HEK293T (cell line): ENCODE data around the gene ADORA1.

Experiments
- CTCF ChIA-PET: fragments of 350-600 bp; formaldehyde crosslinking; extraction: SDS; loops from one replicate; lab custom pipeline; 2021; ENCODE audit warnings: antibody characterized with exemption, inconsistent platforms; lab: Yijun Ruan, JAX
- POLR2A ChIA-PET: fragments of 350-600 bp; formaldehyde crosslinking; extraction: SDS; loops from one replicate; lab custom pipeline; 2020; ENCODE audit warnings: antibody characterized with exemption, inconsistent platforms; lab: Yijun Ruan, JAX
- DNase-seq: peaks from one replicate; pipeline ENCODE4 v3.0.0; 2012; ENCODE audit warnings: mixed read lengths; ENCODE audit errors: extremely low spot score
- ARNT ChIP-seq: fragments of 450-650 bp; IDR thresholded peaks from 2 replicates; pipeline ENCODE4 v1.6.1; 2017; ENCODE audit warnings: mild to moderate bottlenecking
- BHLHE40 ChIP-seq: fragments of 450-650 bp; IDR thresholded peaks from 2 replicates; pipeline ENCODE4 v1.6.1; 2016; ENCODE audit warnings: mild to moderate bottlenecking, moderate library complexity, borderline replicate concordance
- CTBP1 ChIP-seq: fragments of 450-650 bp; IDR thresholded peaks from 2 replicates; pipeline ENCODE4 v1.6.1; 2016; ENCODE audit warnings: borderline replicate concordance
- ELF4 ChIP-seq: fragments of 450-650 bp; IDR thresholded peaks from 2 replicates; pipeline ENCODE4 v1.6.1; 2017; ENCODE audit warnings: antibody characterized with exemption
- FOXA1 ChIP-seq: fragments of 450-650 bp; IDR thresholded peaks from 2 replicates; pipeline ENCODE4 v1.6.1; 2016; ENCODE audit warnings: mild to moderate bottlenecking
- FOXK2 ChIP-seq: fragments of 450-650 bp; IDR thresholded peaks from 2 replicates; pipeline ENCODE4 v1.6.1; 2016; ENCODE audit warnings: mild to moderate bottlenecking
- FOXM1 ChIP-seq: fragments of 450-650 bp; IDR thresholded peaks from 2 replicates; pipeline ENCODE4 v1.6.1; 2017; ENCODE audit warnings: mild to moderate bottlenecking, borderline replicate concordance
- HDGF ChIP-seq: fragments of 450-650 bp; IDR thresholded peaks from 2 replicates; pipeline ENCODE4 v1.6.1; 2017; ENCODE audit warnings: antibody characterized with exemption, borderline replicate concordance
- L3MBTL2 ChIP-seq: fragments of 450-650 bp; conservative IDR thresholded peaks from 2 replicates; pipeline ENCODE4 v1.6.1; 2016; ENCODE audit warnings: mild to moderate bottlenecking
- LEF1 ChIP-seq: fragments of 450-650 bp; IDR thresholded peaks from 2 replicates; pipeline ENCODE4 v1.6.1; 2017; ENCODE audit warnings: mild to moderate bottlenecking, borderline replicate concordance
- NFRKB ChIP-seq: fragments of 450-650 bp; IDR thresholded peaks from 2 replicates; pipeline ENCODE4 v1.6.1; 2016; ENCODE audit warnings: mild to moderate bottlenecking, moderate library complexity
- SP1 ChIP-seq: fragments of 450-650 bp; IDR thresholded peaks from 2 replicates; pipeline ENCODE4 v1.6.1; 2017
- SUZ12 ChIP-seq: fragments of 450-650 bp; IDR thresholded peaks from 2 replicates; pipeline ENCODE4 v1.6.1; 2016; ENCODE audit warnings: mild to moderate bottlenecking
- TARDBP ChIP-seq: fragments of 450-650 bp; IDR thresholded peaks from 2 replicates; pipeline ENCODE4 v1.6.1; 2016
- ZNF384 ChIP-seq: fragments of 450-650 bp; IDR thresholded peaks from 2 replicates; pipeline ENCODE4 v1.6.1; 2016
- TF ChIP-seq, protein P1 (sequence below): fragments of 450-650 bp; IDR thresholded peaks from 2 replicates; pipeline ENCODE4 v1.6.1; 2016

ADORA1 gene

DNA sequence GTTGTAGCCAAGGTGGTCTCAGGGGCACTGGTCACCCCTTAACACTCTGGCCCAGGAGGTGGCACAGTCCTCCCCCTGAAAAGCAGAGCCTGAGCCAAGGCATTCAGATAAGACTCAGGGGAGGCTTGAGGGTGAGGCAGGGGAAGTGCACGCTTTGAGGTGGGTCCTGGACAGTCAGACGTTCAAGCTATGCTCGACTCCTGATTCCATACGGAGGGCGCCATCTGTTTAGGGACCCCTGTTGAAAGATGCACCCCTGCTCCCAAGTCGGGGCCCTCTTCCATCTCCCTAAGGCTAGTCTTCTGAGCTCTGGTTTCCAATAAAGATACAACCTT lies 71.9 kb downstream of the ADORA1 start:
- ChIA-PET POLR2A (no interaction called here), CTCF (interaction anchor here (0.8 to 0.9 kb wide), 2 partner anchors 17 to 159 kb away, joined by 3 to 4 read pairs; no protein-coding TSS in a partner anchor)
- no peak for DNase-seq
- TF ChIP-seq L3MBTL2, result no peak

DNA sequence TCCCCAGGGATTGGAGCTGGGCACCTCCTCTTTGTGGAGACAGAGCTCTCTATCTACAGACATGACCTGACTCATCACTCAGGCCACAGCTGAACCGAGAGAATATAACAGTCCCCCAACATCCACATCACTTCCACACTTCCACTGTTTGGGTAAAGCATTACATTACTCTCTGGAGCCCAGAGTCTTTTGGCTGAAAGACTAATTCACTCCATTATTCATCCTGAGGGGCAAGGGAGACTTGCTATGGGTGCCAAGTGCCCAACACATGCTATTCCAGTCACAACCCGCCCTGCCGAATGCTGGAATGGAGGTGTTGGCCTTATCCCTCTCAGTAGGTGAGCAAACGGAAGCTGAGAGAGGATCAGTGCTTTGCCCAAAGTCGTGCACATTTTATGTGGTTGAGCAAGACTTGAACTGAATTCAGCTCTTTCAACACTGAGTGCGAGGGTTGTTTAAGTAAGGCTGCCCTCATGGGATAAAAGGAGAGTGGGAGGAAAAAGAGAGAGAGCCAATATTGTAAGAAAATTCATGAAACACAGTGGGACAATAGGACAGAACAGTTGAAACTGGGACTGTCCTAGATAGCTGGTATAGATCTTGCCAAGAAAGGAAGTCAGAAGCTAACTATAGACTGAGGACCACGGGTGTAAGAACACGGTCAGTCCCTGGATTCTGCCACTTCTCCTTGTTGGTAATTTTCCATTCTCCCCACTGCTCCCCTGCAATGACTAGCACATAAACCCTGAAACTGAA lies 72.5 kb downstream of the ADORA1 start:
- TF ChIP-seq FOXM1 (no peak), SUZ12 (no peak), SP1 (no peak), ELF4 (no peak), LEF1 (no peak), CTBP1 (no peak), L3MBTL2 (no peak), HDGF (no peak), NFRKB (no peak), BHLHE40 (no peak), TARDBP (no peak), ARNT (no peak), FOXK2 (no peak), ZNF384 (no peak), FOXA1 (no peak)
- TF ChIP-seq, protein P1, sequence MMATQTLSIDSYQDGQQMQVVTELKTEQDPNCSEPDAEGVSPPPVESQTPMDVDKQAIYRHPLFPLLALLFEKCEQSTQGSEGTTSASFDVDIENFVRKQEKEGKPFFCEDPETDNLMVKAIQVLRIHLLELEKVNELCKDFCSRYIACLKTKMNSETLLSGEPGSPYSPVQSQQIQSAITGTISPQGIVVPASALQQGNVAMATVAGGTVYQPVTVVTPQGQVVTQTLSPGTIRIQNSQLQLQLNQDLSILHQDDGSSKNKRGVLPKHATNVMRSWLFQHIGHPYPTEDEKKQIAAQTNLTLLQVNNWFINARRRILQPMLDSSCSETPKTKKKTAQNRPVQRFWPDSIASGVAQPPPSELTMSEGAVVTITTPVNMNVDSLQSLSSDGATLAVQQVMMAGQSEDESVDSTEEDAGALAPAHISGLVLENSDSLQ, result no peak
- ChIA-PET POLR2A (no interaction called here), CTCF (interaction anchor here (0.8 to 0.9 kb wide), 2 partner anchors 16 to 160 kb away, joined by 3 to 4 read pairs; no protein-coding TSS in a partner anchor)
- DNase-seq, result no peak

- DNase-seq, result no peak
- CTCF ChIA-PET, result no interaction called here
- POLR2A ChIA-PET, result no interaction called here
- no peak for TF ChIP-seq NFRKB
- no peak for TF ChIP-seq CTBP1
- no peak for TF ChIP-seq FOXM1
- TF ChIP-seq FOXK2, result no peak
- no peak for TF ChIP-seq BHLHE40
- no peak for TF ChIP-seq LEF1
- TF ChIP-seq TARDBP, result no peak
- TF ChIP-seq SUZ12, result no peak
- no peak for TF ChIP-seq HDGF
- no peak for TF ChIP-seq ARNT
- TF ChIP-seq ELF4, result no peak
- no peak for TF ChIP-seq L3MBTL2
- TF ChIP-seq SP1, result no peak
- no peak for TF ChIP-seq ZNF384
- no peak for TF ChIP-seq FOXA1
These were observed 73.4 kb downstream of the ADORA1 start for GRCh38 chr1:203200916-203201315.

DNA sequence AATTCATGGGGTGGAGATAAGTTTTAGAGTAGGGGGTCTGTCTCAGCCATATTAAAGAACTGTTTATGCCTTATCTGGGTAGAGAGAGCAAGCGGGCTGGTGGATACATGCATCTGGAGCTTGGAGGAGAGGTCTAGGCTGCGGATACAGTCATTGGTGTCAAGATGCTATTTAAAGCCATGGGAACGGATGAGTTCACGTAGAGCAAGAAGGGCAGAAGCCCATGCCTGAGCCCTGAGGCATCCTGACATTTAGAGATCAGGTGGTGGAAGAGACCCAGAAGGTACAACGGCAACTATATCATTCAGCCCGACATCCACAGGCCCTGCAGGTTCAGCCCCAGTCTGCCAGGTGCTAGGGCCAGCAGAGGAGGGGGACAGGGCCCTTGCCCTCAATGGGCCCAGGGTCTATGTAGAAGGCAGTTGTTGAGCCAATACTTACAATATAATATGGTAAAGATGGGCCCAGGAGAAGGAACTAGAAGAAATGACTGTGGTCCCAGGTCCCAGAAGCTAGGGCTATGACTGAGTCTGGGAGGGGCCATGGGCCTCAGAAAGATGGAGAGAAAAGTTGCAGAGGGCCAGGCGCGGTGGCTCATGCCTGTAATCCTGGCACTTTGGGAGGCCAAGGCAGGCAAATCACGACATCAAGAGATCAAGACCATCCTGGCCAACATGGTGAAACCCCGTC lies 74.1 kb downstream of the ADORA1 start:
- ChIA-PET CTCF (no interaction called here), POLR2A (no interaction called here)
- no peak for DNase-seq
- TF ChIP-seq FOXM1, result no peak

- POLR2A ChIA-PET, result no interaction called here
- no peak for DNase-seq
- CTCF ChIA-PET, result no interaction called here
- no peak for TF ChIP-seq SUZ12
These were observed 75.1 kb downstream of the ADORA1 start for GRCh38 chr1:203202431-203203245.

DNA sequence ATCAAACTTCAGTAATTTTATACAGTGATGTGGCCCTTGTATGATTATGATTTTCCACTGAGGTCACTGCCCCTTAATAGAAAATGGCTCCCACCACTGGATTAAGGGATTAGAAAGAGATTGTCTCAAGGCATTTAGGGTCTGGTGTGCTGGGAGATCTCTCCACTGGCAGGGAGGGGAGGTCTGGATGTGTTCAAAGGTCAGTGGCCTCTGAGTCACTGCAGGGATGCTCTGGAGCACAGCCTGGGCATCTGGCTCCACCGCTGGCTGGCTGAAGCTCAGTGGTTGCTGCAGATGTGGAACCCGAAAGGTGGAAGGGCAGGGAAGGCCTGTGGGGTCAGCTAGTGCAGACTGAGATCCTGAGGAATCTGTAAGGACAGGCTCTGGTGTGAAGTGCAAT lies 77.2 kb downstream of the ADORA1 start:
- POLR2A ChIA-PET, result interaction anchor here (1.4 kb wide), 1 partner anchor 11 kb away, joined by 3 read pairs; no protein-coding TSS in a partner anchor
- no peak for TF ChIP-seq SP1
- TF ChIP-seq BHLHE40, result no peak
- TF ChIP-seq ARNT, result no peak
- no peak for TF ChIP-seq FOXA1
- no peak for TF ChIP-seq FOXM1
- TF ChIP-seq LEF1, result no peak
- no peak for TF ChIP-seq NFRKB

GRCh38 chr1:203206129-203206687 lies 78.7 kb downstream of the ADORA1 start:
- POLR2A ChIA-PET, result interaction anchor here (1.4 kb wide), 1 partner anchor 9 kb away, joined by 3 read pairs; no protein-coding TSS in a partner anchor

More for the DNA sequence above, 77.2 kb downstream of the ADORA1 start:
- CTCF ChIA-PET, result no interaction called here
- DNase-seq, result no peak

More at GRCh38 chr1:203206129-203206687, 78.7 kb downstream of the ADORA1 start:
- no peak for TF ChIP-seq FOXA1
- TF ChIP-seq FOXM1, result no peak
- no peak for TF ChIP-seq ELF4
- TF ChIP-seq ARNT, result no peak
- TF ChIP-seq TARDBP, result no peak
- no peak for DNase-seq
- CTCF ChIA-PET, result interaction anchor here (0.6 kb wide), 1 partner anchor 89 kb away, joined by 4 read pairs; no protein-coding TSS in a partner anchor
